Lower leg skin (tissue), 3 donors: ENCODE results near the gene GREM1.

ENCODE experiments used
- CTCF ChIP-seq, 3 donors: fragments of 450-650 bp; IDR thresholded peaks; one replicate each; pipeline ENCODE4 v1.5.1; 2016; ENCODE audit warnings: antibody characterized with exemption in 3 of 3, mild to moderate bottlenecking in 3 of 3, moderate library complexity in 2 of 3
- POLR2A ChIP-seq, 2 donors: fragments of 450-650 bp; IDR thresholded peaks; one replicate each; pipeline ENCODE4 v1.6.1; 2016 to 2017; ENCODE audit warnings: antibody characterized with exemption in 2 of 2, mild to moderate bottlenecking in 1 of 2, moderate library complexity in 1 of 2

GRCh38 chr15:32716216-32716914 lies 1.4 kb upstream of the GREM1 start:
- TF ChIP-seq CTCF (IDR thresholded peaks at IDR 0.05) (no peak), POLR2A (IDR thresholded peaks at IDR 0.05) (no peak)
